ENCODE results near the gene EHD3.

Gene EHD3

DNA sequence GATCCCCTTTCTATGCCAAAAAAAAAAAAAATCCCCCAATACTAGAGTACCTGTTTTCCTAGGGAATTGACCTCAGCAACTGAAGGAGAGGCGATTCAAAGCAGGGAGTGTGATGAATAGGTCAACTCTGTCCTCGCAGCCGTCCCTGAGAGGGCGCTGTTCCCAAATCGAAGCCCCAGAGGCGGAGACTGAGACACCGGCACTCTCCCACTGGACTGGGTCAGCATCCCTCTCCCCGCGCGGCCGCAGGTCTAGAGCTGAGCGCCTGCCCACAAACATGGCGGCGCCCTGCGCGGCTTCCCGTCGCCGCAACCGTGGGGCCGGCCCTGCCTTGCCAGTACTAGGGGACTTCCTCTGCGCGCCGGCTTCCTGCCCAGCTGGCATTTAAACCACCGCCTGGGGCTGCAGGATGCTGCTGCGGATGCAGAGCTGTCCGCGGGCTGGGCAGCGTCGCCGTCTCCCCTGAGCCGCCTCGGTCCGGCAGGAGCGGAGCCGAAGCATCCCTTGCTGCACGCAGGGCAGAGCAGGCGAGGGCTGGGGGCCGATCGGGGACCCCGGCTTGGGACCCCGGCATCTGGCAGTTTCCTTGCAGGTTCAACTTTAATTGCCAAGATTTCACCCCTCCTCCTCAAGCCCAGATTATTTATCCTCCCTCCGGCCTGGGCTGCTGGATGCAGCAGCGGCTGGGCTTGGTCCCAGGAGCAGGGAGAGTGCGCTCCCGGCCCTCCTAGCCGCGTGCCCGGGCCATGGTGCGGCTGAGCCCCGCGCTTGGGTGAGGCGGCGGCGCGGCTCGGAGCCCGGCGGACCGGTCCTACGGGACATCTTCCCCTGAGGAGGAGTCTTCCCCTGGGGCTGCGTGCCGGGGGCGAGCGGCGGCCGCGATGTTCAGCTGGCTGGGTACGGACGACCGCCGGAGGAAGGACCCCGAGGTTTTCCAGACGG is at the start of gene EHD3:
TSS of gene EHD3 (plus strand) at position 412 of the 942 bp plus-strand sequence. CDS start at position 882, 470 bp downstream.
- in situ Hi-C loops (cut with MboI; ENCODE audit: low sequenced_read_pairs) = no loop called here

GRCh38 chr2:31187166-31187565 is 46.8 kb upstream of the EHD3 start:
- in situ Hi-C loops (cut with MboI; ENCODE audit: low sequenced_read_pairs) = no loop called here

- in situ Hi-C loops (cut with MboI; ENCODE audit: low sequenced_read_pairs) = no loop called here
These were observed 45.8 kb upstream of the EHD3 start for GRCh38 chr2:31188131-31188530.

DNA sequence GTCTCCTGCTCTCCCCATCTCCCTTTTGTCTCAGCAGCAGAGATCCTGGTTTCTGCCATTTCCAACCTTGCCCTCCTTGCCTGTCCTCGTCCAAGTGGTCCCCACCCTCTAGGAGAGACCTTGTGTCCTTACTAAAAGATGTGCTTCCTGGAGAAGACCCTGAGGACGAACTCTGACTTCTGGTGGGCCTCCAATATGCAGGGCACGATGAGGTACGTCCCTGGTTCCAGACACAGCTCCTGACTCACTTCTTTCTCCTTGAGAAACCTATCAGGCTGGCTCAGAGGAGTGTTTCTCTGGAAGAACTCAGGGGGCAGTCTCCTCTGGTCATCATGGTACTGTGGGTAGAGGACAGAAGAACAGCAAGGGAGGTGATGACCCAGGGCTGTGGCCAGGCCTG is 44.8 kb upstream of the EHD3 start:
- in situ Hi-C loops (cut with MboI; ENCODE audit: low sequenced_read_pairs) = no loop called here

GRCh38 chr2:31190188-31190587 is 43.8 kb upstream of the EHD3 start:
- in situ Hi-C loops (cut with MboI; ENCODE audit: low sequenced_read_pairs) = no loop called here

- in situ Hi-C loops (cut with MboI; ENCODE audit: low sequenced_read_pairs) = no loop called here
These were observed 42.0 kb upstream of the EHD3 start for GRCh38 chr2:31191931-31192330.

DNA sequence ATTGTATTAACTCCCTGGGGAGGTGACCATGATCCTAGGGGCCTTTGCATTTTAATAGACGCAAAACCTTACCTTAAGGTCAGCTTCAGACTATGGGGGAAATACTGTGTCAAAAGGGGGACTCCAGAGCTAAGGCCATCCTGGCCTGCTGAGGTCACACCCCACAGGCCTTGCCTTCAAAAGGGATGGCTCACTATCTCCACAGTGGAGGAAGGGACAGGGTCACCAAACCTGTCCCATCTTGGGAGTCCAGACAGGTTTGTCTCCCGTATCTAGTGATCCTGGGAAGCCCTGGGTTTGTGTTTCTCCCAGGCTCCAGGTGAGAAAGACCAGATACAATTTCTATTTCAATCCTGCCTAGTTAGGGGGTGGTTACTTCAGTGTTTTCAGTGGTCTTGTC is 41.6 kb upstream of the EHD3 start:
- in situ Hi-C loops (cut with MboI; ENCODE audit: low sequenced_read_pairs) = no loop called here

- in situ Hi-C loops (cut with MboI; ENCODE audit: low sequenced_read_pairs) = no loop called here
These were observed 41.0 kb upstream of the EHD3 start for GRCh38 chr2:31192851-31193392.

- in situ Hi-C loops (cut with MboI; ENCODE audit: low sequenced_read_pairs) = no loop called here
These were observed 40.1 kb upstream of the EHD3 start for GRCh38 chr2:31193806-31194205.

GRCh38 chr2:31196622-31197021 is 37.3 kb upstream of the EHD3 start:
- in situ Hi-C loops (cut with MboI; ENCODE audit: low sequenced_read_pairs) = no loop called here

GRCh38 chr2:31197166-31197565 is 36.8 kb upstream of the EHD3 start:
- in situ Hi-C loops (cut with MboI; ENCODE audit: low sequenced_read_pairs) = no loop called here

DNA sequence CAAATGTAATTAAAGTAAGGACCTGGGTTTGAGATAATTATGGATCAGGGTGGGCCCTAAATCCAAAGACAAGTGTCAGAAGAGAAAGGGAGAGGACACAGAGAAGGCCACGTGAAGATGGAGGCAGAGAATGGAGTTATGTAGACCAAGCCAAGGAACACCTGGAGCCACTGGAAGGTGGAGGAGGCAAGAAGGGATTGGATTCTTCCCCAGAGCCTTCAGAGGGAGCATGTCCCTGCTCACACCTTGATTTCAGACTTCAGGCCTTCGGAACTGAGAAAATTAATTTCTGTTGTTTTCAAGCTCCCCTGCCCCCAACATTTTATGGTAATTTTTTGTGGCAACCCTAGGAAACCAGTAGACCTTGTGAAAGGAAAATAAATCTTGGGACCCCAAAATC is 36.3 kb upstream of the EHD3 start:
- in situ Hi-C loops (cut with MboI; ENCODE audit: low sequenced_read_pairs) = no loop called here

DNA sequence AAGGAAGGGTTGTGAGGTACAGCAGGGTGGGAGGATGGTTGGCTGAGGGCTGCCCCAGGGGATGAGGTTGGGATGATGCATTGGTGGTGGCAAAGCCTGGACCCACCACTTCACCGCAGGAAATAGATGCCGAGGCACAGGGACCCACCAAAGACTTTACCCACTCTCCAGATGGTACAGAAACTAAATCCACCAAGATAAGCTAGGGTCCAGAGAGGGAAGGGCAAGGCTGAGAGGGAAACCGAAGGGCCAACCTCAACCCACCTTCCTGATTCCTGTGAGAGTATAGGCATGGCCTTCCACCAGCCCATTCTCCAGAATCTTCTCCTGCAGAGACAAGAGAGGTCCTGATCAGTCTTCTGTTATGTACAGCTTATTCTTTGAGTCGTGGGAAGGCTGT is 34.7 kb upstream of the EHD3 start:
- in situ Hi-C loops (cut with MboI; ENCODE audit: low sequenced_read_pairs) = no loop called here

- in situ Hi-C loops (cut with MboI; ENCODE audit: low sequenced_read_pairs) = no loop called here
These were observed 33.0 kb upstream of the EHD3 start for GRCh38 chr2:31200972-31201371.

DNA sequence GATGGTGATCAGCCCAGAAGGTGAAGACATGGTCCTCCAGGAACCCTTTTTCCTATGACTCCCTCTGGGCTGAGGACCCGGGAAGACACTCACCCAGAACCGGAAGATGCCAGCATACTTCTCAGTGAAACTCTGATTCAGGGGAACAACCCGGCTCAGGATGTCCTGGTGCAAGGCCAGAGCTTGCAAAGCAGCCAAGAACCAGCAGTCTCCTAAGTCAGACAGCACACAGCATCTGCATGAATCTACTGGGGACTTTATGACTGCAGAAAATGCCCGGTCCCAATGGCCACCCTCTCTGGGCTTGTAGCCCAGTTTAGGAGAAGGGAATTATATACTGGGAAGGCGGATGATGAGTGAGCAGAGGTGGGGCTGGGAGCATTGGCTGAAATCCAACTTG is 31.9 kb upstream of the EHD3 start:
- in situ Hi-C loops (cut with MboI; ENCODE audit: low sequenced_read_pairs) = no loop called here

- in situ Hi-C loops (cut with MboI; ENCODE audit: low sequenced_read_pairs) = no loop called here
These were observed 31.1 kb upstream of the EHD3 start for GRCh38 chr2:31202833-31203232.

DNA sequence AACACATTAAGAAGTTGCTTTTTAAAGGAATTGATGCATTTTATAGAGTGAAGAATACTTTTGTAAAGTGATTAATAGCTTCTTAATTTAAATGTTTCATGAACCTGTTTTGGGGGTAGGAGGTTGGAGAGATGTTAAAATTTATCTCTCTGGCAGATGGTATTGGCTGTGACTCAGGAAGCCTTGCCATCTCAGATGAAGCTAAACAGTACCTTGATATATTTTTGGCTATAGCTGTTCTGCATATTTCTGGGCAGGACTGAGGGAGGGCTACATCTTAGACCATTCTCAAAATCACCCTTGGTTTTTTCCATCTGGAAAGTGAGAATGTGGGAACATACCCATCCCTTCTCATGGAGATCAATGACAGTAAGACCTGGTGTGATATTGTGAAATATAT is 30.0 kb upstream of the EHD3 start:
- in situ Hi-C loops (cut with MboI; ENCODE audit: low sequenced_read_pairs) = no loop called here

DNA sequence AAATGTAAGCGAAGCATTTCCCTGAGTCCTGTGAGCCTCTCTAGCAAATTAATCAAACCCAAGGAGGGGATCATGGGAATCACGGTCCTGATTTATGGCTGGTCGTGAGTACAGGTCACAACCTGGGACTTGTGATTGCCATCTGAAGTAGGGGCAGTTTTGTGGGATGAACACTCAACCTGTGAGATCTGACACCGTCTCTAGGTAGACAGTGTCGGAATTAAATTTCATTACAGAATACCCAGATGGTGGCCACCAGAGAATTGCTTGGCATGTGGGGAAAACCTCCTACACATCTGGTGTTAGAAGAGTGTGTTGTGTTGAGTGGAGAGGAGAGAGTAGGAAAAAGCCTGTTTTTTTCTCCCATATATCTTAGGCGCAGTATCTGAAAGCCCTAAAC is 29.2 kb upstream of the EHD3 start:
- in situ Hi-C loops (cut with MboI; ENCODE audit: low sequenced_read_pairs) = no loop called here

DNA sequence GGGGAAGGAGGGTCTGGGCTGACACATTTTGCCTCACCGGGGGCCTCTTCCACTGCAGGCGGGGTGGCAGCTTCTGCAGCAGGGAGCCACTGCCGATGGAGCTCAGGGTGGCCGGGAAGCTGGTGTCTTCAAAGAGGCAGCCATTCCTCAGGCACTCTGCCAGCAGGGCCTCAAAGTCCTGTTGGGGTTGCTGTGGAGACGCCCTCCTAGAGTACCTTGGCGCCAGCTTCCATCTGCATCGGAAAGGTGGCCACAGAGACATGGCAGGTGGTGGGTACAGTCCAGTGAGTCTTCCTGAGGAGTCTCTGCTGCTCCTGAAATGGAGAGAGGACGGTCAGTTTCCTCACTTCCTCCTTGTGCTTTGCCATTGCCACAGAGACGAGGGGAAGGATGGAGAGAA is 28.8 kb upstream of the EHD3 start:
- in situ Hi-C loops (cut with MboI; ENCODE audit: low sequenced_read_pairs) = no loop called here

DNA sequence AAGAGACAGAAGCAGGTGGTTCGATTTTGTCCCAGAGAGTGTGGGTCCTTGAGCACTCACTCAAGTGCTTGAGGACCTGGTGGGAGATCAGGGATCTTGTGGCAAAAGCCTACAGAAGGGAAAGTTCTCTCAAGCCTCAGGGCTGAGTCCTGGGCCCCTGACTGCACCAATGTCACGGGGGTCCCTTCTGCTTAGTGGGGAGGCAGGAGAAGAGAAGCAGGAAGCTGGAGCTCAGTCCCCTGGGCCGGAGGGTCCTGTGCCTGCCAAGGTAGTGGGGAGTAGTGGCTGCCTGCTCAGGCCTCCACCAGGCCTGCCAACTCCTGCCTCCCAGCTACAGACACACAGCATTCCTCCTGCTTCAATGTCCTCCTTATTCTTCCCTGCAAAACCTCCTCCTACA is 28.3 kb upstream of the EHD3 start:
- in situ Hi-C loops (cut with MboI; ENCODE audit: low sequenced_read_pairs) = no loop called here

DNA sequence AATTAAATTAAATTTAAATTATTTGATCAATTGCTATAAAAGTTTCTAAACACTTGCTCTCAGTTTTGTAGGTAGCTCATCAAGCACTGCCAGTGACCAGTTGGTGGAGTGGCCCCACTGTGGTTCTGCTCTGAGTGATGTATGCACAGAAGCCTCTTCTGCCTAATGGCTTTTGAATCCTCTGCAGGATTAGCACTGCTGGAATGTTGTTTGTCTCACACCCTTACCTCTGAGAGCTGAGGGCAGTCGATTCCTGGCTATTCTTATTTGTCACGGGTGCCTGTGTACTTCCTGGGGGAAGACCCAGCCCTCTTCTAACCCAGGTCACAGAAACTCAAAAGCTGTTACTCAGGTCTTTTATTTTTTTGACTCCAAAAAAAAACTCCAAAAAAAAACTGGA is 26.2 kb upstream of the EHD3 start:
- in situ Hi-C loops (cut with MboI; ENCODE audit: low sequenced_read_pairs) = no loop called here

DNA sequence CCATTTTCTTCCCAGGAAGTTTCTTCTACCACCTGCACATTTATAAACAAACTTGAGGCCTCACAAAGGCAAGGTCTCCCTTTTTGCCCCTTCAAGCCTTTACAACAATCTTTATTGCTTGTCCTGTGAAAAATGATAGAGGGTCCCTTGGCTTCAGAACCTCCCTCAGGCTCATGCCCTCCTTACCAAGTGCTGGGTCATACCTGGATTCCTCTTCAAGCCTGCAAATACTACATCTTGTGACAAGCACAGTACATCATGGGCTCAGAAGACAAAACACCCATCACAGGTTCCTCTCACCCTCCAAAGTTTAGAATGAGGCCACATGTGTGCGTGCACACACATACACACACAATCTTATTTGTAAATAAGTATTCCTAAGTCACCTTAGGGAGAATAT is 25.7 kb upstream of the EHD3 start:
- in situ Hi-C loops (cut with MboI; ENCODE audit: low sequenced_read_pairs) = no loop called here

Data from HL-60/S4 treated with phorbol 12-myristate 13-acetate at 8.2 ng/mL for 4 days and 3 days (cell line).